ENCODE results near the gene TTN.

GRCh38 chr2:178845566-178846457, 38.6 kb upstream of the TTN start:
- TF ChIP-seq POLR2A (IDR thresholded peaks at IDR 0.05) (no peak), CTCF (IDR thresholded peaks at IDR 0.05) (no peak), EP300 (IDR thresholded peaks at IDR 0.05) (no peak), POLR2AphosphoS5 (IDR thresholded peaks at IDR 0.05) (no peak)

Measured in upper lobe of left lung (tissue), 4 donors.